Neutrophil (primary cell): ENCODE results near the gene ELOVL1.

Experiments
- H3K27ac ChIP-seq: fragments of 200-600 bp; sonication (generic); 2 replicates; pipeline ENCODE4 v1.5.1; 2016; ENCODE audit warnings: mild to moderate bottlenecking, moderate library complexity
- H3K27me3 ChIP-seq: fragments of 200-600 bp; sonication (generic); 2 replicates; pipeline ENCODE4 v1.6.0; 2016; ENCODE audit warnings: mild to moderate bottlenecking
- H3K36me3 ChIP-seq: fragments of 200-600 bp; sonication (generic); 2 replicates; pipeline ENCODE4 v1.5.1; 2017
- H3K4me1 ChIP-seq, 2 experiments: fragments of 200-600 bp in 1 of 2; sonication (generic) in 1 of 2; 1 replicate in 1 of 2; 2 replicates in 1 of 2; pipeline versions ENCODE4 v1.5.1 to v1.6.1; 2013 to 2016; ENCODE audit warnings: low read depth in 1 of 2, low read length in 1 of 2, mild to moderate bottlenecking in 1 of 2, moderate library complexity in 1 of 2; ENCODE audit not compliant: control insufficient read depth in 1 of 2, insufficient read depth in 1 of 2
- H3K4me3 ChIP-seq, 2 experiments: fragments of 200-600 bp in 1 of 2; sonication (generic) in 1 of 2; 1 replicate in 1 of 2; 2 replicates in 1 of 2; pipeline ENCODE4 v1.5.1; 2013 to 2016; ENCODE audit warnings: low read depth in 1 of 2, low read length in 1 of 2, mild to moderate bottlenecking in 1 of 2, moderate library complexity in 1 of 2
- H3K9me3 ChIP-seq: fragments of 200-600 bp; sonication (generic); 2 replicates; pipeline ENCODE4 v1.5.1; 2016
- CTCF ChIP-seq: fragments of 200-600 bp; sonication (generic); IDR thresholded peaks from 2 replicates; pipeline ENCODE4 v1.5.1; 2016; ENCODE audit warnings: antibody characterized with exemption

Gene ELOVL1

GRCh38 chr1:43313771-43314170 is 54.0 kb downstream of the ELOVL1 start:
- TF ChIP-seq CTCF = no peak
- Histone ChIP-seq H3K9me3 (no peaks in the 10 kb centered on the region), H3K36me3 (no peaks in the 10 kb centered on the region)

More at GRCh38 chr1:43313771-43314170, 54.0 kb downstream of the ELOVL1 start:
- Histone ChIP-seq H3K27me3 (no peaks in the 10 kb centered on the region), H3K4me1 (no peaks in the 10 kb centered on the region), H3K4me3 (no peak overlapping the region), H3K27ac (no peak overlapping the region)
